MCF 10A (cell line): Measurements from ENCODE around the gene CHRDL2. TPM values are rescaled to one million over a fixed set of nuclear protein-coding genes. Genes with fewer than 3 reads are reported as not detected.

Experiments used
- BruUV-seq: library from RNA; stranded (reverse); fragments of 400-500 nt; replicated peaks from 2 replicates; lab custom pipeline; 2021; lab: Mats Ljungman, UMichigan
- CTCF ChIA-PET: fragments of 300-600 bp; sonication (Branson Sonifier 250); formaldehyde crosslinking; extraction: SDS; loops from one replicate; lab custom pipeline; 2021; ENCODE audit warnings: antibody characterized with exemption, inconsistent platforms; lab: Yijun Ruan, JAX
- POLR2A ChIA-PET: fragments of 300-600, 350-650 bp; sonication (Branson Sonifier 250); formaldehyde crosslinking; extraction: SDS; loops from one replicate; lab custom pipeline; 2020; ENCODE audit warnings: antibody characterized with exemption, inconsistent platforms; lab: Yijun Ruan, JAX
- DNase-seq: peaks from one replicate; pipeline ENCODE4 v3.0.0-alpha.2; 2018; ENCODE audit not compliant: unreplicated experiment
- H3K27ac Mint-ChIP-seq: one replicate; pipeline ENCODE4 v1.8.0; 2022; ENCODE audit warnings: mild to moderate bottlenecking, low read depth, mixed read lengths; ENCODE audit not compliant: unreplicated experiment
- H3K27me3 Mint-ChIP-seq: one replicate; pipeline ENCODE4 v1.8.0; 2022; ENCODE audit warnings: mixed read lengths; ENCODE audit not compliant: insufficient read depth, unreplicated experiment
- H3K36me3 Mint-ChIP-seq: one replicate; pipeline ENCODE4 v1.8.0; 2022; ENCODE audit warnings: mild to moderate bottlenecking, moderate library complexity, mixed read lengths; ENCODE audit not compliant: insufficient read depth, unreplicated experiment
- H3K4me1 Mint-ChIP-seq: one replicate; pipeline ENCODE4 v1.8.0; 2022; ENCODE audit warnings: mixed read lengths; ENCODE audit not compliant: insufficient read depth, unreplicated experiment
- H3K4me3 Mint-ChIP-seq: one replicate; pipeline ENCODE4 v1.8.0; 2022; ENCODE audit warnings: mild to moderate bottlenecking, moderate library complexity, mixed read lengths; ENCODE audit not compliant: unreplicated experiment
- H3K9me3 Mint-ChIP-seq: one replicate; pipeline ENCODE4 v1.8.0; 2022; ENCODE audit warnings: mixed read lengths; ENCODE audit not compliant: unreplicated experiment
- CTCF ChIP-seq: fragments of 200-600 bp; IDR thresholded peaks from one replicate; pipeline ENCODE4 v1.8.0; 2022; ENCODE audit warnings: antibody characterized with exemption, mild to moderate bottlenecking; ENCODE audit not compliant: unreplicated experiment
- intact Hi-C: fragments of 100-400 bp; cut with micrococcal nuclease; formaldehyde crosslinking; loops from 2 replicates; pipeline ENCODE4 v1.14.1; 2022
- total RNA-seq: library from RNA; stranded (reverse); gene quantifications from 2 replicates; pipeline ENCODE4 v1.2.3, GENCODE V29; 2022

Gene CHRDL2
- total RNA-seq, 1 experiment from 2014 or later = not detected

DNA sequence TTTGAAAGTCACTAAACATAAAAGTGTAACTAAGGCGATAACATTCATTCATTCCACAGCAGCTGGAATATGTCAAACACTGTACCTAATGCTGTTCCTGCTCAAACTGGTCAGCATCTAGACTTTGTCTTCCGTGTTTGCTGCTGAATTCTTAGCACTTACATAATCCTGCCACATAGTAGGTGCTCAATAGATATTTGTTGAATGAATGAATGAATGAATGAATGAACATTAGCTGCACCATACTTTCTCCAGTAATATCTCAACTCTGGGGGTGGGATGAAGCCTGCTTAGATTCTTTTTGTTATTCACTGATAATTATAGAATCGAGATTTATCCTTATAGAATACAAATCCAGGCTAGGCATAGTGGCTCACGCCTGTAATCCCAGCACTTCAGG is 10.8 kb upstream of the CHRDL2 start:
- Mint-ChIP-seq H3K27ac (no peak overlapping the region), H3K4me3 (no peak overlapping the region), H3K36me3 (no peaks in the 10 kb centered on the region), H3K27me3 (no peaks in the 10 kb centered on the region), H3K9me3 (no peaks in the 10 kb centered on the region), H3K4me1 (no peaks in the 10 kb centered on the region)
- BruUV-seq = no TSS peak
- no peak for TF ChIP-seq CTCF
- intact Hi-C loops = no loop called here
- no peak for DNase-seq
- ChIA-PET CTCF (interaction anchor here (0.6 to 3.0 kb wide), 3 partner anchors 15 to 347 kb away, joined by 3 to 21 read pairs (median 7); no protein-coding TSS in a partner anchor), POLR2A (no interaction called here)

GRCh38 chr11:74739546-74740270 is 8.5 kb upstream of the CHRDL2 start:
- Mint-ChIP-seq H3K4me1 (no peaks in the 10 kb centered on the region), H3K4me3 (no peak overlapping the region), H3K9me3 (no peaks in the 10 kb centered on the region), H3K36me3 (no peaks in the 10 kb centered on the region), H3K27ac (no peak overlapping the region), H3K27me3 (no peaks in the 10 kb centered on the region)
- CTCF ChIA-PET = interaction anchor here (0.5 to 3.0 kb wide), 22 partner anchors 8 to 285 kb away, joined by 3 to 21 read pairs (median 4); no protein-coding TSS in a partner anchor
- POLR2A ChIA-PET = interaction anchor here (0.6 to 1.4 kb wide), 5 partner anchors 11 to 130 kb away, joined by 3 to 4 read pairs (median 3); no protein-coding TSS in a partner anchor
- intact Hi-C loops = loop anchor here (5.0 kb wide), 1 partner anchor 287 kb away; no protein-coding TSS in a partner anchor
- DNase-seq = peak; percentile 79
- TF ChIP-seq CTCF = peak; percentile 81
- no TSS peak for BruUV-seq

GRCh38 chr11:74736031-74736430 is 4.8 kb upstream of the CHRDL2 start:
- H3K36me3 Mint-ChIP-seq = no peaks in the 10 kb centered on the region
- H3K4me3 Mint-ChIP-seq = no peak overlapping the region
- CTCF ChIA-PET = interaction anchor here (0.5 to 2.2 kb wide), 3 partner anchors 8 to 534 kb away, joined by 3 to 13 read pairs (median 3); no protein-coding TSS in a partner anchor
- peaks cover 33% of the 10 kb centered on the region for H3K27me3 Mint-ChIP-seq
- peaks cover 2% of the 10 kb centered on the region for H3K4me1 Mint-ChIP-seq
- H3K9me3 Mint-ChIP-seq = no peaks in the 10 kb centered on the region
- H3K27ac Mint-ChIP-seq = no peak overlapping the region
- no peak for DNase-seq
- no peak for TF ChIP-seq CTCF
- BruUV-seq = no TSS peak
- intact Hi-C loops = loop anchor here (5.0 kb wide), 1 partner anchor 284 kb away; no protein-coding TSS in a partner anchor
- POLR2A ChIA-PET = interaction anchor here (0.8 to 1.3 kb wide), 3 partner anchors 8 to 31 kb away, joined by 3 to 6 read pairs (median 4); no protein-coding TSS in a partner anchor

- H3K36me3 Mint-ChIP-seq = no peaks in the 10 kb centered on the region
- BruUV-seq = no TSS peak
- no peak overlapping the region for H3K27ac Mint-ChIP-seq
- no peak for TF ChIP-seq CTCF
- H3K4me1 Mint-ChIP-seq = peaks cover 6% of the 10 kb centered on the region
- intact Hi-C loops = loop anchor here (5.0 kb wide), 1 partner anchor 283 kb away; no protein-coding TSS in a partner anchor
- DNase-seq = no peak
- ChIA-PET CTCF (interaction anchor here (0.5 to 2.2 kb wide), 5 partner anchors 9 to 535 kb away, joined by 3 to 13 read pairs (median 3); no protein-coding TSS in a partner anchor), POLR2A (interaction anchor here (0.8 to 1.3 kb wide), 3 partner anchors 8 to 31 kb away, joined by 3 to 6 read pairs (median 4); no protein-coding TSS in a partner anchor)
- H3K9me3 Mint-ChIP-seq = no peaks in the 10 kb centered on the region
- H3K27me3 Mint-ChIP-seq = peaks cover 39% of the 10 kb centered on the region
- no peak overlapping the region for H3K4me3 Mint-ChIP-seq
Measured at GRCh38 chr11:74735365-74735928, 4.2 kb upstream of the CHRDL2 start.
